GM12891 (cell line): ENCODE data around the gene DYNLRB1.
A peak's percentile ranks its signal among the peaks of the same experiment; 100 is the strongest.

ENCODE experiments used
- PAX5 ChIP-seq: IDR thresholded peaks from 2 replicates; pipeline ENCODE4 v1.6.1; 2011; ENCODE audit warnings: low read length, moderate library complexity, mild to moderate bottlenecking; ENCODE audit not compliant: insufficient read depth, severe bottlenecking
- POLR2A ChIP-seq: IDR thresholded peaks from 2 replicates; pipeline ENCODE4 v1.6.1; 2011; ENCODE audit warnings: low read depth, low read length, control low read depth
- POLR2AphosphoS5 ChIP-seq: IDR thresholded peaks from 2 replicates; pipeline ENCODE4 v1.6.1; 2011; ENCODE audit warnings: low read depth, low read length, control low read depth
- POU2F2 ChIP-seq: IDR thresholded peaks from 2 replicates; pipeline ENCODE4 v1.6.1; 2011; ENCODE audit warnings: low read depth, mild to moderate bottlenecking, control low read depth, low read length, moderate library complexity
- SPI1 ChIP-seq: IDR thresholded peaks from 2 replicates; pipeline ENCODE4 v1.6.1; 2011; ENCODE audit warnings: low read depth, low read length, control low read depth
- TAF1 ChIP-seq: IDR thresholded peaks from 2 replicates; pipeline ENCODE4 v1.6.1; 2011; ENCODE audit warnings: low read depth, low read length, control low read depth

DNA sequence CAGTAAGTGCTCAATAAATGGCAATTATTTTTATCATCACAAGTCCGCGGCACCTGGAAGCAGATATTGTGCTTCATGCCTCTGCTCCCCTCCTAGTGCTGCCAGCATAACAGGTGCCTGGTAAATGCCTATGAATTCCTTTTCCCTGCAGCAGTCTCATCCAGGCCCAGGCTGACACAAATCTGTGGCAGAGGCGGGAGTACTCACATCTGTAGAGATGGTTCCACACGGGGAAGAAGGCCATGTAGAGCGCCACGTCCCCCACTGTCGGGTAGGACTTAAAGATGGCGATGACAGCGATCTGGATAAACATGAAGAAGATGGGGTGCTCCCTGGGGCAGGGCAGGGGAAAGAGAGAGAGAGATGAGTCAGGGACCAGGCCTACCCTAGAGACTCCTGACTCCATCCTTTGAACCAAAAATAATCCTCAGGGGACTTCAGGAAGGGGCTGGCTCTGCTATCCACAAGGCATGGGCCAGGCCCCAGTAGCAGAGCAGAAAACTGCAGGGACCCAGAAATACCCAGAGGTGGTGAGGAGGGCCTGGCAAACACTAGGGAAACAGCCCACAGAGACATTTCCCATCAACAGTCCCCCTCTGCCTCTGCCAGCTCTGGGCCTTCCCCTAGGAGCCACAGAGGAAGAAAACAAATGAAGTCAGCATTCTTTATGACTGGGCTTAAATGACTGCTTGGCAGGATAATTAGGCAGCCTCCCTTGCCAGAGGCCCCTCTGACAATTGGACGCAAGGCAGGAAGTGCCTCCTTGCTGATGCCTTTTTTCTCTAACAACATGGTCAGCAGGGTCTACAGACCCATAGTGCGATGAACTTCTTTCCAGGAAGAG lies 65.3 kb downstream of the DYNLRB1 start:
- TF ChIP-seq POLR2AphosphoS5, result no peak
- TF ChIP-seq POLR2A, result no peak
- TF ChIP-seq SPI1, result peak; percentile 31; the same call in 1 of the 2 replicates
- no peak for TF ChIP-seq TAF1
- no peak for TF ChIP-seq POU2F2
- no peak for TF ChIP-seq PAX5
